K562 (cell line): ENCODE measurements around the gene ELMOD1.

Experiments used
- CHD1 ChIP-seq: fragments of 200-600 bp; sonication (generic); IDR thresholded peaks from one replicate; pipeline ENCODE4 v1.6.1; 2012; ENCODE audit warnings: mild to moderate bottlenecking, moderate library complexity, low read length, inconsistent platforms
- HDAC6 ChIP-seq: IDR thresholded peaks from 2 replicates; pipeline ENCODE4 v1.6.1; 2012; ENCODE audit warnings: low read depth, mild to moderate bottlenecking, control low read depth, inconsistent platforms, low read length, moderate library complexity
- HNRNPH1 ChIP-seq: fragments of 200-400 bp; formaldehyde crosslinking; optimal IDR thresholded peaks from 2 replicates; pipeline ENCODE3; 2017; ENCODE audit warnings: low read depth, mild to moderate bottlenecking, low read length, moderate library complexity
- KLF6 ChIP-seq: fragments of 250-450 bp; sonication (Bioruptor Pico); IDR thresholded peaks from 2 replicates; pipeline ENCODE4 v1.4.0; 2020; ENCODE audit warnings: mild to moderate bottlenecking, moderate library complexity, borderline replicate concordance
- NCOR1 ChIP-seq: fragments of 450-650 bp; IDR thresholded peaks from 2 replicates; pipeline ENCODE4 v1.6.1; 2016; ENCODE audit warnings: mild to moderate bottlenecking, moderate library complexity
- POLR2A ChIP-seq: fragments of 450-650 bp; conservative IDR thresholded peaks from 2 replicates; pipeline ENCODE4 v1.6.1; 2016
- SP1 ChIP-seq: sonication (generic); formaldehyde crosslinking; IDR thresholded peaks from 2 replicates; pipeline ENCODE4 v1.8.1; 2022; ENCODE audit warnings: mild to moderate bottlenecking, missing genetic modification reagents
- TAF1 ChIP-seq: IDR thresholded peaks from 2 replicates; pipeline ENCODE4 v1.6.1; 2011; ENCODE audit warnings: mild to moderate bottlenecking, low read length, moderate library complexity; ENCODE audit not compliant: insufficient read depth, control insufficient read depth, severe bottlenecking; ENCODE audit errors: extremely low read depth
- XRCC3 ChIP-seq: fragments of 450-650 bp; IDR thresholded peaks from 2 replicates; pipeline ENCODE4 v1.6.1; 2017; ENCODE audit warnings: mild to moderate bottlenecking, moderate library complexity
- ZNF384 ChIP-seq: IDR thresholded peaks from 2 replicates; pipeline ENCODE4 v1.6.1; 2012; ENCODE audit warnings: low read depth, low read length, improper control_type of control experiment
- TF ChIP-seq, protein P1 (sequence below): sonication (generic); formaldehyde crosslinking; IDR thresholded peaks from 2 replicates; pipeline ENCODE4 v1.9.0; 2022; ENCODE audit warnings: mild to moderate bottlenecking, missing genetic modification reagents
- TF ChIP-seq, protein P2 (sequence below), 3 experiments: IDR thresholded peaks in 2 of 3; conservative IDR thresholded peaks in 1 of 3; 2 replicates each; pipeline ENCODE4 v1.5.1; 2011 to 2012; ENCODE audit warnings: low read length in 3 of 3, mild to moderate bottlenecking in 3 of 3, control low read depth in 2 of 3, improper control_type of control experiment in 1 of 3, inconsistent platforms in 1 of 3, low read depth in 1 of 3, mixed read lengths in 1 of 3, moderate library complexity in 1 of 3; ENCODE audit not compliant: insufficient read depth in 2 of 3
- TF ChIP-seq, protein P3 (sequence below): fragments of 450-650 bp; IDR thresholded peaks from 2 replicates; pipeline ENCODE4 v1.6.1; 2017; ENCODE audit warnings: antibody characterized with exemption, mild to moderate bottlenecking

DNA sequence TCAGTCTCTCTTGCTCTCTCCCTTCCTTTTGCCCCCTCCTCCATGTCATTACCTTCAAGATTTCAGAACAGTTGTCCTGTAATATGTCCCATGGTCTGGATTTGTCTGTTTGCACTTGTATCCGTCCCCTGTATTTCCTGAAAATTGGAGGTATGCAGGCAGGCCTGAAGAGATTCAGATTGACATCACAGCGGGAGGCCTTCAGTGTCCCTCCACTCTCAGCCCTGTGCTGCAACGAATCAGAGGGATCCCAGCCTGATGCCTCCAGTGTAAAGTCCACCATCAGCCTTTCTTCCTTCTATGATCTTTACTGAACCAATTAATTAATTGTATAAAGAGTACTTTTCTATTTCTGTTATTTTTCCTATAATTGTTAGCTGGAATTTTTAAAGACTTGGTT is 57.3 kb downstream of the ELMOD1 start:
- TF ChIP-seq, protein P1, sequence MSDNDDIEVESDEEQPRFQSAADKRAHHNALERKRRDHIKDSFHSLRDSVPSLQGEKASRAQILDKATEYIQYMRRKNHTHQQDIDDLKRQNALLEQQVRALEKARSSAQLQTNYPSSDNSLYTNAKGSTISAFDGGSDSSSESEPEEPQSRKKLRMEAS (CRISPR knock-in tag) = no peak
- TF ChIP-seq CHD1 (no peak), ZNF384 (no peak), XRCC3 (no peak), HDAC6 (no peak), POLR2A (no peak), TAF1 (no peak), KLF6 (no peak), SP1 (CRISPR knock-in tag) (no peak), NCOR1 (no peak), HNRNPH1 (no peak)
- TF ChIP-seq, protein P2, sequence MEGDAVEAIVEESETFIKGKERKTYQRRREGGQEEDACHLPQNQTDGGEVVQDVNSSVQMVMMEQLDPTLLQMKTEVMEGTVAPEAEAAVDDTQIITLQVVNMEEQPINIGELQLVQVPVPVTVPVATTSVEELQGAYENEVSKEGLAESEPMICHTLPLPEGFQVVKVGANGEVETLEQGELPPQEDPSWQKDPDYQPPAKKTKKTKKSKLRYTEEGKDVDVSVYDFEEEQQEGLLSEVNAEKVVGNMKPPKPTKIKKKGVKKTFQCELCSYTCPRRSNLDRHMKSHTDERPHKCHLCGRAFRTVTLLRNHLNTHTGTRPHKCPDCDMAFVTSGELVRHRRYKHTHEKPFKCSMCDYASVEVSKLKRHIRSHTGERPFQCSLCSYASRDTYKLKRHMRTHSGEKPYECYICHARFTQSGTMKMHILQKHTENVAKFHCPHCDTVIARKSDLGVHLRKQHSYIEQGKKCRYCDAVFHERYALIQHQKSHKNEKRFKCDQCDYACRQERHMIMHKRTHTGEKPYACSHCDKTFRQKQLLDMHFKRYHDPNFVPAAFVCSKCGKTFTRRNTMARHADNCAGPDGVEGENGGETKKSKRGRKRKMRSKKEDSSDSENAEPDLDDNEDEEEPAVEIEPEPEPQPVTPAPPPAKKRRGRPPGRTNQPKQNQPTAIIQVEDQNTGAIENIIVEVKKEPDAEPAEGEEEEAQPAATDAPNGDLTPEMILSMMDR (IDR thresholded peaks at IDR 0.05 in 2 of 3, conservative IDR thresholded peaks at IDR 0.05 in 1 of 3; ENCODE audit: insufficient read depth in 2 of 3, low read depth in 1 of 3, low read length in 3 of 3) = no peak
- TF ChIP-seq, protein P3, sequence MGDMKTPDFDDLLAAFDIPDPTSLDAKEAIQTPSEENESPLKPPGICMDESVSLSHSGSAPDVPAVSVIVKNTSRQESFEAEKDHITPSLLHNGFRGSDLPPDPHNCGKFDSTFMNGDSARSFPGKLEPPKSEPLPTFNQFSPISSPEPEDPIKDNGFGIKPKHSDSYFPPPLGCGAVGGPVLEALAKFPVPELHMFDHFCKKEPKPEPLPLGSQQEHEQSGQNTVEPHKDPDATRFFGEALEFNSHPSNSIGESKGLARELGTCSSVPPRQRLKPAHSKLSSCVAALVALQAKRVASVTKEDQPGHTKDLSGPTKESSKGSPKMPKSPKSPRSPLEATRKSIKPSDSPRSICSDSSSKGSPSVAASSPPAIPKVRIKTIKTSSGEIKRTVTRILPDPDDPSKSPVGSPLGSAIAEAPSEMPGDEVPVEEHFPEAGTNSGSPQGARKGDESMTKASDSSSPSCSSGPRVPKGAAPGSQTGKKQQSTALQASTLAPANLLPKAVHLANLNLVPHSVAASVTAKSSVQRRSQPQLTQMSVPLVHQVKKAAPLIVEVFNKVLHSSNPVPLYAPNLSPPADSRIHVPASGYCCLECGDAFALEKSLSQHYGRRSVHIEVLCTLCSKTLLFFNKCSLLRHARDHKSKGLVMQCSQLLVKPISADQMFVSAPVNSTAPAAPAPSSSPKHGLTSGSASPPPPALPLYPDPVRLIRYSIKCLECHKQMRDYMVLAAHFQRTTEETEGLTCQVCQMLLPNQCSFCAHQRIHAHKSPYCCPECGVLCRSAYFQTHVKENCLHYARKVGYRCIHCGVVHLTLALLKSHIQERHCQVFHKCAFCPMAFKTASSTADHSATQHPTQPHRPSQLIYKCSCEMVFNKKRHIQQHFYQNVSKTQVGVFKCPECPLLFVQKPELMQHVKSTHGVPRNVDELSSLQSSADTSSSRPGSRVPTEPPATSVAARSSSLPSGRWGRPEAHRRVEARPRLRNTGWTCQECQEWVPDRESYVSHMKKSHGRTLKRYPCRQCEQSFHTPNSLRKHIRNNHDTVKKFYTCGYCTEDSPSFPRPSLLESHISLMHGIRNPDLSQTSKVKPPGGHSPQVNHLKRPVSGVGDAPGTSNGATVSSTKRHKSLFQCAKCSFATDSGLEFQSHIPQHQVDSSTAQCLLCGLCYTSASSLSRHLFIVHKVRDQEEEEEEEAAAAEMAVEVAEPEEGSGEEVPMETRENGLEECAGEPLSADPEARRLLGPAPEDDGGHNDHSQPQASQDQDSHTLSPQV = no peak
